Stimulated activated CD4-positive, alpha-beta T cell treated with anti-CD3 and anti-CD28 coated beads, Interleukin-1b, Interleukin-23, amount 100 ng/mL, for 24 hours (primary cell): ENCODE results near the gene RAB3C.

ENCODE experiments used
- DNase-seq, 4 experiments: peaks; one replicate each; pipeline ENCODE4 v3.0.0-alpha.2; 2020; ENCODE audit warnings: low read depth in 4 of 4, low spot score in 1 of 4

Gene RAB3C

DNA sequence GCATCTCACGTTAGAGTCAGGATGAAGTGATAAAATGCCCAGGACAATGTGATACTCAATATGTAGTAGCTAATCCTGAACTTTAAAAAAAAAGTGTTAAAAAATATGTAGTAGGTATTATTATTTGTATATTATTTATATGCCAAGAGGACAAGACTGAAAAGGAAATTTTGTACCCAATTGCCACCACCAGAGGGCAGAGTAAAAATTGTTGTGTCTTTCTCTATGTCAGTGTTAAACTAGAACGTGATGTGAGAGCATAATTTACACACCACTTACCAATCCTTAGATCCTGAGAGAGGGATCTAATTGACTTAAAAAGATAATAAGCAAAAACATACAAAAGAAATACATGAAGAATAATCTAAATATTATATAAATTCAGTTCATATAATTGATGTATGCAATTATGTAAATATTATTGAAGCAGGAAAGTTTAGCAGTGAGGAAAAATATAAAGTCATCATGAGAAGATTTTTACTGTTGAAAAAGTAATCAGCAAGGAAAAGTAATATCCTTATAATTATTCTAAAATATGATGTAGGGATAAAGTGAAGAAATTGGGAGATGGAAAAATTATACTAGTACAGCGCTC is 288.9 kb downstream of the RAB3C start:
- DNase-seq: peak in 1 of 4 experiments; percentile 16

DNA sequence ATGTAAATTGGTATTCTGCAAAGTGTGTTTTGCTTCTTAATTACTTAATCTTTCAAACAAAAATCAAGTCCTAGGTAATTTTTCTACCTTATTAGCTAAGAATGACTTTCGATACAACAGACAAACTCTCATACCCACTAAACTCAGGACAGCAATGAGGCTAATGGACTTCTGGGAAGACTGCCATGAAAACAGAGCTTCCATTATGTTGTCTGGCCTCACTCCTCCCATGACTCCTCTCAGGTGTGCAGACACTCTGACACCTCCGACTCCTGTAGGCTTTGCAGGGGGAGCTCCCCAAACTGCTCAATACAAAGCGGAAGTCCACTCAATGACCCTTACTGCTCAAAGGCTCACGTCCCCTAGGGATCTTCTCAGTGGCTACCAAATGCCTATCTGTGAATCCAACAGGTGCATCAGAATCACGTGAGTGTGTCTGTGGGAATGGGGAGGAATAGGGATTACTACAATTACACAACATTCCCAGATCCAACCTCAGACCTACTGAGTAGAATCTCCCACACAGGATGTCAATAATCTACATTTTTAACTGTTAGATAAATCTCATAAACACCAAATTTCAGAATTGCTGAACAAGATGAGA is 289.9 kb downstream of the RAB3C start:
- no peak for DNase-seq

DNA sequence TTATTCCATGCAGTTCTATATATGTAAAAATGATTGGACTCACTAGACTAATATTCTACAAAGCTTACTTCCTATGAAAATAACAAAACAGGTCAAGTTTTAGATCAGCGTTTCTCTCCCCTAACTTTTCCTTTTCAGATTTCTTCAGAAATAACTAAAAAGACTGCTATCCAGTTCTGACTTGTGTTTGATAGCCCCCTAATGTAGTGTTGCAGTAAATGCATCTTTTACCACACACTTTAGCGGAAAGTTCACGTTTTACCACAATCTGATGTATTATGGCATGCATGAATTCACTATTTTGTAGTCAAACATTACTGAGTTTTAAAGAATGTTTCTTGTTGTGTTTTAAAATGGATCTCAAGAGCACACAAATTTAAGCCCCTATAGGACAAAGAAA is 292.7 kb downstream of the RAB3C start:
- no peak for DNase-seq

DNA sequence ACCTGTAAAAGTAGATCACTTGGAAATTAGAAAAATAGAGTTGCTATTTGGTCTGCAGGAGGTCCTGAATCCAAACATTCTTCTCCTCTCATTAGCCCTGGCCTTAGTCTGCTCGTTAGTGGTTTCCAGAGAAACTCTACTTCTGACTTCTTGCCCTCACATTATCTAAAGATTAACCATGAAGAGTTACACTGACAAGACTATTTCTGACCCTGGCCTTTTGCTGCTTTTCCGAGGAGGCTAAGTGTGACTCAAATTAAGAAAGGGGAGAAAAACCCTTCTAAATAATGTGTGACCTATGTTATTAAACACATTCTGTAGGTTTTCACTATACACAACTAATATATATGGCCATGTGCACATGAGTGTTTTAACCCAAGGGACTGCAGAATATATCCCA is 302.4 kb downstream of the RAB3C start:
- DNase-seq: no peak

DNA sequence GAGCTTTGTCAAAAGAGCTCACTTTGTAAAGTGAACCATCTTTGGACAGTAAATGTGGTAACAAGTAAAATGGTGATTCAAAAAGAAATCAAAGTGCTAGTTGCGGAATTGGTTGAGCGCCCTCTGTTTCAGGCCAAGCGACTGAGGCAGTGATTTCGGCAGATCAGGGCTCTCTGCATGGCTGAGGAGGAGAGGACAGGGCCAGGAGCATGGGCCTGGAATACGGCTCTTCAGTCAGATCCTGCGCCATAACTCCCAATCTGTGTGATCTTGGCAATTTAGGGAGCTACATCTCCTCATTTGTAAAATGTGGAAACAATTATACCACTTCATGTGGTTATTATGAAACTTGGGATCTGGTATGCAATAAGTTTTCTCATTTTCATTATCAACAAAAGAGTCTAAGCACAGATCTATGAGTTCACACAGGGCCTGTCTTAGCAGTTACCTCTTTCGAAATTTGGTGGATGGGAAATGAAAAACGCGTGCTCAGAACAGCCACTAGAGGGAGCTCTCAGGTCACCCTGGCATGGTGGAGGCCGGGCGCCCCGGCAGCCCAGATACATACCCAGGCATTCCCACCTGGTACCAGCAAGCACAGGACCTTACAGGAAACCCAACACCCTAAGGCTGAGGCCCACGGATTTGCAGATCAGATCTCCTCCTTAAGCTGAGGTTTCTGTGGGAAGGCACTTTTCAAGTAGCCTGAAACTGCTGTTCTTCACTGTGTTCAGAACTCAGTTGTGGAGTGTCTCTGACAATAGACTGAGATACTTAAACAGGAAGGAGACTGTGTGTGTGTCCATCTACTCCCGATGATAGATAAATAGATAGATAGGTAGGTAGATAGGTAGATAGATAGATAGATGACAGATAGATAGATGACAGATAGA is 303.7 kb downstream of the RAB3C start:
- peak; percentile 27 to 41 (median 34) for DNase-seq

DNA sequence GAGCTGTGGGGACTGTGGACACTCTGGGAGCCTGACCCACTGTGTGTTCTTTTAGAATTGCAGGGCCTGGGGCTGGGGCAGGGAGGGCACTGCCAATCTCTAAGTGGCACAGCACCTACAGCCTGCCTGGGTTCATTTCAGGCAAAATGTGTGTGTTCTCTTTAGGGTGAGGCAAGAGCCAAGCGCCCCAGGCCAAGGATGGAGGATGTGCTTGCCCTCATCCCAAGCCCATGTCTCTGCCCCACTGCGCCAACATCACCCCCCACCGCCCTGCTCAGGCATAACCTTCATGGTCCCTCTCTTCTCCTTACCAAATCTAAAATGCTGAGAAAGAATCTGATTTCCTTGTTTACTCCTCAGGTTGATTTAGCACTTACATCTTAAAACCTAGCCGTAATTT is 304.4 kb downstream of the RAB3C start:
- DNase-seq: no peak

DNA sequence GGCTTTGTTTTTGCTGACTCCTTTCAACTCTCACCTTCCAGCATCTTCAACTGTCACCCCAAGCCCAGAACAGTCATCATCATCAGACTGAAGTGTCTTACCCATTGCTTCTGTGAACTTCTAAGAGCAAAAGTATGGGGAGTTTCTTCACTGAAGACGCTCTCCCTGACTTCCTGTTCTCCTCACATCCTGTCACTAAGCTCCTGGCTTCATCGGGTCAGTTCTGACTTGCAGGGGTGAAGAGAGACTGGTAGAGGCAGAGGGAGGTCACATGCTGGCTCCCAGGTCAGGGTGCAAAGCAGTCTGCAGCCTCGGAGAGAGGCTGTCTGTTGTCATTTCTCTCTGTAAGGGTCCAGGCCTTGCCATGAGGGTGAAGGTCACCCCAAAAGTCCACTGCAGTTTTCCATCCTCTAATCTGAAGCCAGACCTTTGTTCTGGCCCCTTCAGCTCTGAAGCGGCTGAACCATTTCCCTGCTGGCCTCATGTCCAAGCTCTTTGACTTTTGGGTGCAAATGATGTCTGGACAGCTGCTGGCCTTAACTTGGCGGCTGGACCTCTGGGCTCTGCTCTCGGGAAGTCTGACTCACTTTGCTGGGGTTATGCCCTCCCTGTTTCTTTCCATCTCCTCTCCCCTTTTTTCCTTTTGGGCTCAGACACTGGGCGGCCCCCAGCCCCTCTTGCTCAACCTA is 305.0 kb downstream of the RAB3C start:
- no peak for DNase-seq

DNA sequence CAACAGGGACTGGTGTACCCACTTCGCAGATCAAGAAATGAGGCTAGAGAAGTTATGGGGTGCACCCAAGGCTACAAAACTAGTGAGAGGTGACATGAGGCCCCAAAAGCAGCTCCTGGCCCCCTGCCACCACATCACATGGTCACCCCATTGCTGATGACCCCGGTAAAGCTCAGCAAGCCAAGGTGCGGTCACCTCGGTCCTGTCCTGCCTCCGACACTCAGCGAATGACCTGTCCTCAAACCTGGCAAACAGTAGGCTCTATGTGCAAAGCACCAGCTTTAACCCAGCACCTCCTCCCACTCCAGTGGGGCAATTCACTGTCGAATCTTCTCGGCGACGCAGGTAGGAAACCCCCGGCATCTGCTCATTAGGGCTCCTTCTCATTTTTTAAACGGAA is 307.4 kb downstream of the RAB3C start:
- DNase-seq: no peak

DNA sequence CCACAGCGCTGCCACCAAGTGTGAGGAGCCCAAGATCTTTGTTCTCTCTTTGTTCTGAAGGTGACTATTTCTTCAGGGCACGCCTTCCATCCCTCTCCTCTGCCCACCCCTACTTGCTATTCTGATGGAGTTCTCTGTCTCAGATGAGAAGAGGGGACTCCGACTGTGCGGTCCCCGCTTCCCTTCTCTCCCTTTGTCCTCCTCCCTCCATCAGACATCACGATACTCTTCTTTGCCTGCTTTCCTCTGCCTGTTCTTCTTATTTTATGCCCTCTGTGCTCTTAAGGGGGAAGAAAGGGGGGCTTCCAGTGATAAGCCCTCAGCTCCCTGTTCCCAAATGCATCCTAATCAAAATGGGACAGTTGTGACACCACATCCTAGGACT is 307.8 kb downstream of the RAB3C start:
- no peak for DNase-seq

DNA sequence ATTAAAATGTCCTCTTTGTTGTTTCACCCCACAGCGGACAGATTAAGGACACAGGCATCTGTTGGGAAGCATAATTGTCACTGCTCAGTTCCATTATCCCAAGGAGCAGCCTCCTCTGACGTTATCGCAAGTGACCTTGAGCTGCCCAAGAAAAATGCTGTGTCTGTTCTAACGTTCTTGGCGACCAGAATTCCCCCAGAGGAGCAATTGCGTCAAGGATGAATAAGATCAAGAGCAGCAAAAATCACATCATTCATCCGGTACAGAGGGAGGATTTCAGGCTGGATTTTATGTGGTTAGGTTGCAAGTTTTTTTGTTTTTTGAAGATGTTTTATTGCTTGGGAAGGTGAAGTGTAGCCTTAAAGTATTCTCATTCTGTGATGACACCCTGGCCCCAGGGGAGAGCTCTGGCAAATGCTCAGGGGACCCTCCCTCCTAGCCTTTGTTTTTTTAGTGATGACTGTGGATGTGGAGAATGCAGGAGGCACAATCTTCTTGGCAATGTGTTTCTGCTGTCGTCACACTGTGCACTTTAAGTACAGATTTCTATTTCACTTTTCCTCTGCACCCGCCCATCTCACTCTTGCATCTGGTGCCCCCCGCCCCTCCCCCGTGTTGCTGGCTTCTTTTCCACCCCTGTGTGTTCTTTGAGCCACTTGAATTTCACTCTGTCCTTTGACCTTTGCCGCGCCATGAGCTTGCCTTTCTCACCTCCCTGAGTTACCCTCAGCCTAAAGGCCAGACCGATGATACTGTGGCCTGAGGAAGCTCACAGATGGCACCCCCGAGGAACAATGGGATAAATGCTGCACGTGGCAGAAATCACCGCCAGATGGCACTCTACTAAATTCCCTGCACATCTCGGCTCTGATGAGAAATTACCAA is 308.5 kb downstream of the RAB3C start:
- DNase-seq: peak; percentile 23 to 51 (median 38)

DNA sequence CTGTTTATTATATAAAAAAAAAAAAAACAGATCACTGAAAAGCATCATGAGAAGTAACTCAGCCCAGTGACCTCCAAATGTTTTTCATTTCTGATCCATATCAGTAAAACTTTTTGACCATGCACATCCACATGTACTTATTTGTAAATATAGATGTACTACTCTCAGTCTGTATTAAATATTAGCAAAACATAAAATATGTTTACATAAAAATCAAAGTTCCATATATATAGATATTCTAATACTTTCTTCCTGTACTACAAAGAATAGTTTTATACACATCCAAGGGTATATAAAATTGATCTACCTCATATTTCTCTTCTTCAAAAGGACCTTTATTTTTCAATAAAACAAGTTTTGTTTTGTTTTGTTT is 309.1 kb downstream of the RAB3C start:
- no peak for DNase-seq

DNA sequence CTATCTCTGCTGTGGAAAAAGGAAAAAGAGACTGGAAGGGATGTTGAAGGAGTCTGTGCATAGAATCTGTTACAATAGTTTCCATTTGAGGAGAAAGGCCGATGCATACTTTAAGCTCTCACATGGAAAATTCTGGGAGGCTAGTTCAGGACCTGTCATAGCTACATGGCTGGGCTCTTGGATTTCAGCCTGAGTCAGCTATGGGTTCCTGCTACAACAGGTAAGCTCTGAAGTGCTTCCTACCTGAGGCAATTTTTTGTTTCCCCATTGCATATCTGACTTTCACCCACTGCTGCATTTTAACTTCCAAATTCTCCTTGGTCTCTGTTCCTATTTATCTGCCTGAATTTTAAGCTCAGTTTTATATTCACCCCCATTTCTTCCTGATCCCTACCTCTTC is 310.7 kb downstream of the RAB3C start:
- no peak for DNase-seq

DNA sequence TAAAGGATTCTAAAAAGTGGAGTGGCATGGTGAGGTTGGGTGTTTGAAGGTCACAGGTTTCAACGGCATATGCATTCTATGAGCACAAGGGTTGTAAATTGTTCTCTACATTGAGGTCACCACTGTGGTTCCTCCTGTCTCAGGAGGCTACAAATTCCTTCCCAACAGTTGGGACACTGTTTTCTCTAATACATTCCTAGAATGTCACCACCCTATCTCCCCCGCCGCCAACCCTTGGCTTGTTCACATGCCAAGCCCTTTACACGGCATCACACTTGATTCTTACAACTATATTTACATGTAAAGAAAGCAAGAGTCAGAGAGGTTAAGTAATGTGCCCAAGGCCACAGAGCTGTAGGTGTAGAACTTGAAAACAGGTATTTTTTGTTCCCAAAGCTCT is 315.1 kb downstream of the RAB3C start:
- DNase-seq: no peak

DNA sequence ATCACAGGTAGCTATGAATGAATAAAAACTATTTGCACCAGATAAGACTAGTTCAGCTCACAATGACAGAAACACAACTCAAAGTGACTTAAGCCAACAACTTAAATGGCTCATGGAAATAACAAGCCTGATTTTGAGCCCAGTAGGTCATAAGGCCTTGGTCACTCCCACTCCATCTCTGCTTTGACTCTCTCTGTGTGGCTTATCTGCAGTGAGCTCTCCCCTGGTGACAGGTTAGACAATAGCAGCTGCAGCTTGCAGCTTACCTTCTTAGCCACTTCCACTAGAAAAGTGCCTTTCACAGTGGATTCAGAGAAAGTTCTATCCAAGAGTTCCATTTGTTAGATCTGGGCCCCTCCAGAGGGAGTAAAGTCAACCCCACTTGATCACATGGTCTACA is 315.7 kb downstream of the RAB3C start:
- DNase-seq: no peak

DNA sequence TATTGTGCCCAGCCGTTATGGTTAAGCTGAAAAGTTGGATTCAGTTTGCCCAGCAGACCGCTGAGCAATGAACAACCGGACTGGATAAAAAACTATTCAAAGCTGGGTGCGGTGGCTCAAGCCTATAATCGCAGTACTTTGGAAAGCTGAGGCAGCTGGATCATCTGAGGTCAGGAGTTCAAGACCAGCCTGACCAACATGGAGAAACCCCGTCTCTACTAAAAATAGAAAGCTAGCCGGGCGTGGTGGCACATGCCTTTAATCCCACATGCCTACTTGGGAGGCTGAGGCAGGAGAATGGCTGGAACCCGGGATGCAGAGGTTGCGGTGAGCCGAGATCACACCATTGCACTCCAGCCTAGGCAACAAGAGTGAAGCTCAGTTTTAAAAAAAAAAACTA is 318.4 kb downstream of the RAB3C start:
- no peak for DNase-seq

DNA sequence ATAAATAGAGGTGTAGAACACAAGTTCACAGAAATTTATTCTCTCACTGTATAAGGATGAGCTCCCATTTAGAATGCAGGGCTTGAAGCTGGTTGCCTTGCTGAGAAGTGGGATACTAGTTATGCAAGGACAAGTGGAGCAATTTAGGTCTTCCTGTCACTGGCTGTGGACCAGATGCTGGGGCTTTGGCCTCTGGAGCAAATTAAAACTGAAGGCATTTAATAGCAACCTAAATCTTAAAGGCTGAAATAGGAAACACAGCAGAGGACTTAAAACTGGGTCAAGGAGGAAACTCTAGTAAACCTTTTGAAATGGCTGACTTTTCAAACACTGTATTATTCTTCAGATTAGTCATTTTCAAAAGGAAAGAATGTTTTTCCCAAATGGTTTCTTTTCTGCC is 319.4 kb downstream of the RAB3C start:
- no peak for DNase-seq

DNA sequence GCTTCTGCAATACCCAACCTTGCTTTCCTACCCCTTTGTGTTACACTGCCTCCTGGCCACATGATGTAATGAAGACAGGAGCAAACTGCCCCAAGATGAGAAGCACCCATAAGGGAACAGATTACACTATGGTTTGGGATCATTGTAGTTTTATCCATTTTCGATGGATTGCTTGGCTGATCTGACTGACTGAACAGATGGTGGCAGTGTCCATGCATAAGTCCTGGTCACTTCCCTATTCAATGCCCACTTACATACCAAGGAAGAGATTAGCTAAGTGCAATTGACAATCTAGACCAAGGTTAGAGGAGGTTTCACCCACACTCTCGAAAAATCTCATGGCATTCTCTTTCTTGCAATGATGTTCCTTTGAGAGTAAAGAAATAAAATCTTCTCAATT is 319.9 kb downstream of the RAB3C start:
- DNase-seq: no peak

DNA sequence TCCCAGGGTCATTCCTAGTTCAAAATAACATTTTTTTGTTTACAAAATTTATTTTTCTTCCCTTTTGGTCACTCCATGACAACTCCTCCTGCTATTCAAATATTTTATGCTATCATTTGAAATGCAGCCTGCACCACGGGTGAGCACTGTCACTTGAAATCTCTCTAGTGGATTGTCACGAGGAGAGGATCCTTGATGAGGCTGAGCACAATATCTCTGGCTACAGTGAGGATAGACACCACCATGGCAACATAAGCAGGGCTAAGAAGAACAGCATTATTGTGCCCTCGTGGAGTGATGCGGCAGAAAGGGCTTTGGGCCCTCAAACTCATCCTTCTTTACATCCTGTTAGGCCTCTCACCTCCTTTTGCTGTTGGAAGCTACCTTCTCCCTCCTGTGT is 321.9 kb downstream of the RAB3C start:
- no peak for DNase-seq

DNA sequence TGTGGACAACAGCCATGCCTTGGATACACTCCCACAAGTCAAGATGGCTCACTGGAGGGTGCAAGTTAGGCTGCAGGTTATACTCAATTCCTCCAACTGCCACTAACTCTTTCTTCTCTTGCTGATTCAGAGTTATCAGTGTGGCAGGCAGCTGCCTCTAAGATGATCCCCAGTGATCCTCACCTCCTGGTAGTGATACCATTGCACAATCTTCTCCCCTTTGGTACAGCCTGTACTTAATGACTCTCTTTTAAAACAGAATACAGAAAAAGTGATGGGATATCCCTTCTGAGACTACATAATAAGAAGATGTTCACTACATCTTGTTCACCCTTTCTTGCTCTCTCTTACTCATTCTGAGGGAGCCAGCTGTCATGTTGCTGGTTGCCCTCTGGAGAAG is 323.1 kb downstream of the RAB3C start:
- no peak for DNase-seq
